Neural progenitor cell (in vitro differentiated cells): ENCODE measurements around the gene FBXO44. TPM values are rescaled to one million over a fixed set of nuclear protein-coding genes. Genes with fewer than 3 reads are reported as not detected.

Experiments used
- DNase-seq: peaks from one replicate; pipeline ENCODE4 v3.0.0-alpha.2; 2016; ENCODE audit warnings: low spot score
- H2AFZ ChIP-seq: fragments of 200-600 bp; sonication (generic); replicated peaks from 2 replicates; pipeline ENCODE4 v1.6.1; 2016; ENCODE audit warnings: antibody characterized with exemption
- H3F3A ChIP-seq: fragments of 200-600 bp; sonication (generic); 2 replicates; pipeline ENCODE4 v1.6.1; 2016; ENCODE audit warnings: antibody characterized with exemption, low read depth
- H3K27ac ChIP-seq: fragments of 200-600 bp; sonication (generic); 2 replicates; pipeline ENCODE4 v1.5.1; 2016; ENCODE audit warnings: mild to moderate bottlenecking
- H3K27me3 ChIP-seq: fragments of 200-600 bp; sonication (generic); 2 replicates; pipeline ENCODE4 v1.6.1; 2016; ENCODE audit warnings: mild to moderate bottlenecking, moderate library complexity
- H3K36me3 ChIP-seq: fragments of 200-600 bp; sonication (generic); 2 replicates; pipeline ENCODE4 v1.5.1; 2016
- H3K4me1 ChIP-seq: fragments of 200-600 bp; sonication (generic); 2 replicates; pipeline ENCODE4 v1.6.1; 2016; ENCODE audit warnings: mixed run types
- H3K4me2 ChIP-seq: fragments of 200-600 bp; sonication (generic); 2 replicates; pipeline ENCODE4 v1.6.1; 2016
- H3K4me3 ChIP-seq: fragments of 200-600 bp; sonication (generic); 2 replicates; pipeline ENCODE4 v1.5.1; 2016
- H3K79me2 ChIP-seq: fragments of 200-600 bp; sonication (generic); 2 replicates; pipeline ENCODE4 v1.6.1; 2016; ENCODE audit warnings: low read depth
- H3K9ac ChIP-seq: fragments of 200-600 bp; sonication (generic); 2 replicates; pipeline ENCODE4 v1.6.1; 2016
- H3K9me3 ChIP-seq: fragments of 200-600 bp; sonication (generic); 2 replicates; pipeline ENCODE4 v1.5.1; 2016; ENCODE audit warnings: low read depth
- H4K20me1 ChIP-seq: fragments of 200-600 bp; sonication (generic); 2 replicates; pipeline ENCODE4 v1.6.1; 2016; ENCODE audit warnings: low read depth
- H3K27ac Mint-ChIP-seq: 3 replicates; pipeline ENCODE4 v1.8.0; 2021; ENCODE audit warnings: mixed read lengths
- H3K27me3 Mint-ChIP-seq: 2 replicates; pipeline ENCODE4 v1.8.0; 2022; ENCODE audit warnings: low read depth, mild to moderate bottlenecking, inconsistent platforms, moderate library complexity, mixed read lengths; ENCODE audit not compliant: insufficient read depth
- H3K36me3 Mint-ChIP-seq: 3 replicates; pipeline ENCODE4 v1.8.0; 2021; ENCODE audit warnings: mixed read lengths
- H3K4me1 Mint-ChIP-seq: 3 replicates; pipeline ENCODE4 v1.8.0; 2021; ENCODE audit warnings: mixed read lengths
- H3K4me3 Mint-ChIP-seq: 3 replicates; pipeline ENCODE4 v1.8.0; 2021; ENCODE audit warnings: mild to moderate bottlenecking, moderate library complexity, mixed read lengths
- H3K9me3 Mint-ChIP-seq: 3 replicates; pipeline ENCODE4 v1.8.0; 2020; ENCODE audit warnings: mixed read lengths
- EZH2 ChIP-seq: fragments of 200-600 bp; sonication (generic); IDR thresholded peaks from 2 replicates; pipeline ENCODE4 v1.6.1; 2017; ENCODE audit warnings: antibody characterized with exemption, mild to moderate bottlenecking, moderate library complexity
- EZH2phosphoT487 ChIP-seq: fragments of 200-600 bp; sonication (generic); IDR thresholded peaks from 2 replicates; pipeline ENCODE4 v1.6.1; 2017; ENCODE audit warnings: antibody characterized with exemption
- total RNA-seq: library from RNA; depleted of rRNA; stranded (reverse); fragments of >200 nt; gene quantifications from 2 replicates; pipeline ENCODE4 v1.2.3, GENCODE V29; 2015; ENCODE audit warnings: low replicate concordance
- TF ChIP-seq, protein P1 (sequence below): fragments of 200-600 bp; sonication (generic); IDR thresholded peaks from 2 replicates; pipeline ENCODE4 v1.5.1; 2017; ENCODE audit warnings: antibody characterized with exemption, mild to moderate bottlenecking

The FBXO44 gene
- total RNA-seq, 1 donor from 2014 or later: 5.3 TPM

DNA sequence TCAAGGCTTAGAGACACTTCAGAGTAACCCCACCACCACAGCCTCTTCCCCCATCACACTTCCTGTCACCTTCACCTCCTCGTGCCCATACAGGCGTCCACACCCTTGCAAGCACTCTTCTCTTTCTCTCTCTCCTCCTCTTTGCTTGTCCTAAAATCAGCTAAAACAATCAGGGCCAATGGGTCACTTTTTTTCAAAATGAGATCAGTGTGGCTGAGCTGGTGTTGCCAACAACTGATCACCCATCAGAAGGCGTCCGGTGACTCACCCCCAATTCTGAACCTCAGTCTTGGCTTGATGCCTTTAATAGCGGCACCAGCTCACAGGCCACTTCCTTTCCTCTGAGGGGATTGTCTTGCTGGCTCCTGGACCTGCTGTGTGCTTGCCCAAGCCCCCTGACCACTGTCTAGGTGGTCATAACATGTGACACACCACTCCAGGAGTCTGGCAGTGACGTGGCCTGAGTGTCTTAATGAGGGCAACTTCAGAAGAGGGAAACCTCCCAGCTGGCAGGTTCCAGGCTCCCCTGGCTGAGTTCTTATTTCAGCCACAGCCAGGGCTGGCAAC is 38.4 kb downstream of the FBXO44 start:
- Histone ChIP-seq H2AFZ (no peak overlapping the region), H3K4me1 (peaks cover 48% of the 10 kb centered on the region), H3K27ac (no peak overlapping the region), H3K27me3 (peaks cover 11% of the 10 kb centered on the region), H3K36me3 (no peaks in the 10 kb centered on the region), H4K20me1 (peaks cover 56% of the 10 kb centered on the region), H3K79me2 (peaks cover 89% of the 10 kb centered on the region), H3F3A (peaks cover 77% of the 10 kb centered on the region), H3K4me3 (peak overlapping the region; percentile 97), H3K9ac (no peak overlapping the region), H3K4me2 (peak overlapping the region; percentile 93), H3K9me3 (no peaks in the 10 kb centered on the region)
- DNase-seq: peak; percentile 13
- TF ChIP-seq EZH2phosphoT487 (no peak), EZH2 (no peak)
- TF ChIP-seq, protein P1, sequence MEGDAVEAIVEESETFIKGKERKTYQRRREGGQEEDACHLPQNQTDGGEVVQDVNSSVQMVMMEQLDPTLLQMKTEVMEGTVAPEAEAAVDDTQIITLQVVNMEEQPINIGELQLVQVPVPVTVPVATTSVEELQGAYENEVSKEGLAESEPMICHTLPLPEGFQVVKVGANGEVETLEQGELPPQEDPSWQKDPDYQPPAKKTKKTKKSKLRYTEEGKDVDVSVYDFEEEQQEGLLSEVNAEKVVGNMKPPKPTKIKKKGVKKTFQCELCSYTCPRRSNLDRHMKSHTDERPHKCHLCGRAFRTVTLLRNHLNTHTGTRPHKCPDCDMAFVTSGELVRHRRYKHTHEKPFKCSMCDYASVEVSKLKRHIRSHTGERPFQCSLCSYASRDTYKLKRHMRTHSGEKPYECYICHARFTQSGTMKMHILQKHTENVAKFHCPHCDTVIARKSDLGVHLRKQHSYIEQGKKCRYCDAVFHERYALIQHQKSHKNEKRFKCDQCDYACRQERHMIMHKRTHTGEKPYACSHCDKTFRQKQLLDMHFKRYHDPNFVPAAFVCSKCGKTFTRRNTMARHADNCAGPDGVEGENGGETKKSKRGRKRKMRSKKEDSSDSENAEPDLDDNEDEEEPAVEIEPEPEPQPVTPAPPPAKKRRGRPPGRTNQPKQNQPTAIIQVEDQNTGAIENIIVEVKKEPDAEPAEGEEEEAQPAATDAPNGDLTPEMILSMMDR: no peak
- Mint-ChIP-seq H3K4me1 (peaks cover 36% of the 10 kb centered on the region), H3K9me3 (no peaks in the 10 kb centered on the region), H3K27me3 (peaks cover 18% of the 10 kb centered on the region), H3K36me3 (no peaks in the 10 kb centered on the region), H3K4me3 (peak overlapping the region; percentile 85), H3K27ac (no peak overlapping the region)

DNA sequence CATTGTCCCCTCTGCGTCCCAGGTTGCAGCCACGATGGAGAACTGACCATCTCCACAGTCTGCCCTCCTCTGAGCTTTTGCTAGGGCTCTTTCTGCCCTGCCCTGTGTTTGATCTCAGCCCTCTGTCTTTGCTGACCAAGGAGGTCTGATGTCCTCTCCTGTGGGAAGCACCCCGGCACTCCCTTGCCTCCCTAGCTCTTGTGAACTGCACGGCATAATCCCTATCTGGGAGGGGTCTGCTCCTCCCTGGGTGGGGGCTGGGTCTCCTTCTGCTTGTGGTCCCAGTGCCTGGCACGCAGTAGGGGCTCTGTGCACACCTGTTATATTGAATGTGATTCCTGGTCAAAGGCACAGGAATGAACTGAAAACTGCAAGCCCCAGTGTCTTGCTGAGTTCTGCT is 39.2 kb downstream of the FBXO44 start:
- Histone ChIP-seq H2AFZ (no peak overlapping the region), H3K4me2 (peak overlapping the region; percentile 93), H4K20me1 (peaks cover 51% of the 10 kb centered on the region), H3K9ac (no peak overlapping the region), H3K27ac (no peak overlapping the region), H3F3A (peaks cover 79% of the 10 kb centered on the region), H3K27me3 (peaks cover 11% of the 10 kb centered on the region), H3K36me3 (no peaks in the 10 kb centered on the region), H3K9me3 (no peaks in the 10 kb centered on the region), H3K4me3 (no peak overlapping the region), H3K4me1 (peaks cover 46% of the 10 kb centered on the region), H3K79me2 (peaks cover 89% of the 10 kb centered on the region)
- Mint-ChIP-seq H3K27me3 (peaks cover 18% of the 10 kb centered on the region), H3K36me3 (no peaks in the 10 kb centered on the region), H3K27ac (peak overlapping the region; percentile 27), H3K9me3 (no peaks in the 10 kb centered on the region), H3K4me3 (peak overlapping the region; percentile 73), H3K4me1 (peaks cover 36% of the 10 kb centered on the region)
- DNase-seq: no peak
- no peak for TF ChIP-seq EZH2
- no peak for TF ChIP-seq EZH2phosphoT487
- TF ChIP-seq, protein P1: no peak

DNA sequence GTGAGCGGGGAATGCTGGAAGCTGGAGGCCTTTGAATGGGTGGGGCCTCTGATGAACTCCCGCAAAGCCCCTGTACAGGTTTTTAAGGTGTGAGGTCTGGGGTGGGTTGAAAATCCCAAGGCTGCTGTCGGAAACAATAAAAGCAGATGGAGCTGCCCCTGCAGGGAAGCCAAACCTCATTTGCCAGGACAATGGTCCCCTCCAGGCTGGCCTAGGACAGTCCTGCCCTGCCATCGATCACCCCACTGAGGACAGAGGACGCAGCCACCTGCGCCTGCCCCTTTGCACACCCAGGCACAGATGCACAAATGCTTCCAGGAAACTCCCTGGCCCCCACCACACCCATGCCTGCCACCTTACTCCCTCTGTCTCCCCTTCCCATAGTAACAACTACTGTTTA is 41.2 kb downstream of the FBXO44 start:
- no peaks in the 10 kb centered on the region for H3K36me3 Mint-ChIP-seq
- Histone ChIP-seq H3K9ac (no peak overlapping the region), H2AFZ (no peak overlapping the region), H3K4me1 (peaks cover 37% of the 10 kb centered on the region), H4K20me1 (peaks cover 52% of the 10 kb centered on the region), H3K79me2 (peaks cover 84% of the 10 kb centered on the region), H3K27me3 (peaks cover 11% of the 10 kb centered on the region), H3K4me3 (no peak overlapping the region), H3K9me3 (no peaks in the 10 kb centered on the region), H3F3A (peaks cover 68% of the 10 kb centered on the region), H3K4me2 (peak overlapping the region; percentile 39), H3K36me3 (no peaks in the 10 kb centered on the region), H3K27ac (peak overlapping the region; percentile 12)
- H3K27me3 Mint-ChIP-seq: peaks cover 13% of the 10 kb centered on the region
- H3K9me3 Mint-ChIP-seq: no peaks in the 10 kb centered on the region
- peaks cover 30% of the 10 kb centered on the region for H3K4me1 Mint-ChIP-seq
- H3K4me3 Mint-ChIP-seq: no peak overlapping the region
- H3K27ac Mint-ChIP-seq: peak overlapping the region; percentile 61
- TF ChIP-seq EZH2 (no peak), EZH2phosphoT487 (no peak)
- TF ChIP-seq, protein P1: no peak
- DNase-seq: peak; percentile 63
